CD4-positive, alpha-beta memory T cell (primary cell): Measurements from ENCODE around the gene RPS27L. TPM values are rescaled to one million over a fixed set of nuclear protein-coding genes. Genes with fewer than 3 reads are reported as not detected.

Experiments used
- CTCF ChIA-PET: fragments of 350-600 bp; sonication (Branson Sonifier 250); formaldehyde crosslinking; loops from one replicate; lab custom pipeline; 2021; ENCODE audit warnings: inconsistent platforms; ENCODE audit not compliant: partially characterized antibody; lab: Charles Lee
- POLR2A ChIA-PET: fragments of 350-600 bp; sonication (Branson Sonifier 250); formaldehyde crosslinking; loops from one replicate; lab custom pipeline; 2021; ENCODE audit not compliant: partially characterized antibody; lab: Charles Lee
- DNase-seq, 5 donors: peaks; one replicate each; pipeline versions ENCODE4 v3.0.0 to v3.0.0-alpha.2; 2020 to 2022; ENCODE audit warnings: mixed read lengths in 1 of 5
- H3K27ac ChIP-seq: one replicate; pipeline ENCODE4 v1.7.0; 2013; ENCODE audit warnings: low read depth, low read length
- H3K27me3 ChIP-seq: 2 replicates; pipeline ENCODE4 v1.7.0; 2013; ENCODE audit warnings: mild to moderate bottlenecking, low read length, moderate library complexity; ENCODE audit not compliant: insufficient read depth
- H3K36me3 ChIP-seq: 2 replicates; pipeline ENCODE4 v1.7.0; 2013; ENCODE audit warnings: mild to moderate bottlenecking, low read length, moderate library complexity; ENCODE audit not compliant: insufficient read depth
- H3K4me1 ChIP-seq: 2 replicates; pipeline ENCODE4 v1.7.0; 2013; ENCODE audit warnings: mild to moderate bottlenecking, low read length, moderate library complexity; ENCODE audit not compliant: insufficient read depth
- H3K4me3 ChIP-seq, 2 donors: one replicate each; pipeline ENCODE4 v1.7.0; 2013; ENCODE audit warnings: low read length in 2 of 2, mild to moderate bottlenecking in 1 of 2
- H3K9me3 ChIP-seq, 2 donors: one replicate each; pipeline ENCODE4 v1.7.0; 2013; ENCODE audit warnings: low read length in 2 of 2, control low read depth in 1 of 2; ENCODE audit not compliant: control insufficient read depth in 1 of 2
- H3K27ac Mint-ChIP-seq, 7 donors: one replicate each; pipeline ENCODE4 v1.8.0; 2020 to 2021; ENCODE audit warnings: mixed read lengths in 7 of 7, mild to moderate bottlenecking in 6 of 7, inconsistent platforms in 3 of 7, moderate library complexity in 3 of 7
- H3K27me3 Mint-ChIP-seq, 2 donors: one replicate each; pipeline ENCODE4 v1.8.0; 2020 to 2021; ENCODE audit warnings: mixed read lengths in 2 of 2
- H3K36me3 Mint-ChIP-seq, 2 donors: one replicate each; pipeline ENCODE4 v1.8.0; 2020 to 2021; ENCODE audit warnings: mixed read lengths in 2 of 2, inconsistent platforms in 1 of 2, mild to moderate bottlenecking in 1 of 2
- H3K4me1 Mint-ChIP-seq, 4 donors: one replicate each; pipeline ENCODE4 v1.8.0; 2020 to 2021; ENCODE audit warnings: mixed read lengths in 4 of 4, mild to moderate bottlenecking in 1 of 4
- H3K4me3 Mint-ChIP-seq, 8 donors: one replicate each; pipeline ENCODE4 v1.8.0; 2020 to 2021; ENCODE audit warnings: mixed read lengths in 8 of 8, mild to moderate bottlenecking in 7 of 8, moderate library complexity in 6 of 8, inconsistent platforms in 3 of 8
- H3K9me3 Mint-ChIP-seq, 8 donors: one replicate each; pipeline ENCODE4 v1.8.0; 2020 to 2021; ENCODE audit warnings: mixed read lengths in 8 of 8, mild to moderate bottlenecking in 5 of 8, inconsistent platforms in 3 of 8, moderate library complexity in 1 of 8
- intact Hi-C: fragments of 100-400 bp; cut with micrococcal nuclease; formaldehyde crosslinking; loops from one replicate; pipeline ENCODE4 v1.15.1; 2023
- polyA plus RNA-seq, 2 donors: library from polyadenylated mRNA; unstranded; fragments of 300-500 nt; fragmentation: Illumina TruSeq; gene quantifications; one replicate each; pipeline ENCODE4 v1.2.3, GENCODE V29; 2021
- total RNA-seq, 2 experiments: library from RNA; stranded (reverse); gene quantifications; one replicate each; pipeline ENCODE4 v1.2.3, GENCODE V29; 2021

Gene RPS27L
- total and polyA plus RNA-seq, 4 experiments from 2014 or later: 150 to 211 (median 174) TPM

DNA sequence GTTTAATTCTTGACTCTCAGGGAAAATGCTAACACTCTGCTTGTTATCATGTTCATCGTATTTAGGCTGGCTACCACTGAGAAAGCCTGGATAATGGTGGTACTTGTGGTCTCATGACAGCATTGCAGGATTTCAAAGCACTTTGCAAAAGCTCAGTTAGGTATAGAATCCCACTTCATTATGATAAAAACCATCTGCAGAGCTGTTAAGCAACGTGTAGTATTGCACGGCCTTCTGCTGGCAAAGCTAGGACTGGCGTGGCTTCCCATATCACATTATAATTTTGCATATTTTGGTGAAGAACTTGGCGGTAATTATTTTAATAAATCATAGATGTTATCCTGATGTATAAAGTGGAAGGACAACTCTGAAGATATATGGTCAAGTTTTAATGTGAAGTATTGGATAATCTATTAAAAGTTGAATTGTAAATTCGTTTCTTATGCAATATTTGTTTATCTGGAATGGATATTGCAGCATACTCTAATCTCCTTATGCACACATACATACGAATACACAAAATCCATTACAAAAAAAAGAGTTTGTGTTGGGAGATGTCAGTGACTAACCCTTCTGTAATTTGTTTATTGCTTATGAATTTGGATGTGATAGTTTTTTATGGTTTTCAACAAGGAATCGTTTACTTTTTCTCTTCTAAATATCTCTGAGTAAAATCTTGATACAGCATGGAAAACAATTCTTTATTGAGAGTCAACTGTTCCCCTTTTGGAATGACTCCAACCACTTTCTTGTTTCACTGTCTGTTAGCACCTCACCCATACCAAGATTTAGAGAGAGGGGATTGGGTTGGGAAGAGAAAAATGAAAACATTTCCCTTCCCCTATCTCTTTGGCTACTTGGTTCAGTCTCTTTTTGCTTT, 41.3 kb upstream of the RPS27L start:
- intact Hi-C loops: no loop called here
- Histone ChIP-seq H3K36me3 (no peaks in the 10 kb centered on the region), H3K4me1 (peaks cover 95% of the 10 kb centered on the region), H3K27ac (peak overlapping the region; percentile 11), H3K27me3 (no peaks in the 10 kb centered on the region), H3K9me3 (no peaks in the 10 kb centered on the region), H3K4me3 (no peak overlapping the region)
- peaks cover 16 to 26% of the 10 kb centered on the region in 2 donors for H3K36me3 Mint-ChIP-seq
- no peaks in the 10 kb centered on the region for H3K9me3 Mint-ChIP-seq
- POLR2A ChIA-PET: interaction anchor here (5.1 to 8.6 kb wide), 2 partner anchors 12 to 29 kb away, joined by 59 to 161 read pairs; no protein-coding TSS in a partner anchor
- H3K27ac Mint-ChIP-seq: peak overlapping the region in 3 of 7 donors; percentile 22 to 72 (median 66)
- CTCF ChIA-PET: interaction anchor here (1.1 to 8.6 kb wide), 3 partner anchors 15 to 41 kb away, joined by 3 to 62 read pairs (median 3); partner anchors contain the start of gene RPS27L
- no peaks in the 10 kb centered on the region for H3K27me3 Mint-ChIP-seq
- no peak for DNase-seq
- H3K4me1 Mint-ChIP-seq: peaks cover 78 to 96% (median 86%) of the 10 kb centered on the region in 4 donors
- peak overlapping the region in 5 of 8 donors; percentile 17 to 67 (median 43) for H3K4me3 Mint-ChIP-seq

DNA sequence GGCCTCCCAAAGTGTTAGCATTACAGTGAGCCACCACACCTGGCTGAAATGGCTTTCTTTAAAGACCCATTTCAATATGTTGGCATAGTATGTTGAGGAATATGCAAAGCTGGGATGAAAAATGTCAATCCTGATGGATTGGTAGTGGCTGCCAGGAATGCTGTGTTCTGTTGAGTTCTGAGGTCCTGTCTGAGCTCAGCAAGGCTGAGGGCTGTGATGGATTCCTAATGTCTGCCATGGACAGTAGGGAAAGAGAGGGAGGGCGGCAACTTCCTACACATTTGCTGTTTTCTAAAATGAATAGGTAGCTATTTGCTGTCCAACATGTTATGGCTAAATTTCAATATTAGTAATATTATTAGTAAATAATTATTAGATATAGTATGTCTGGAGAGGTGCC, 40.3 kb upstream of the RPS27L start:
- no peaks in the 10 kb centered on the region for H3K36me3 ChIP-seq
- Mint-ChIP-seq H3K27ac (peak overlapping the region in 3 of 7 donors; percentile 78 to 94 (median 85)), H3K4me1 (peaks cover 74 to 95% (median 83%) of the 10 kb centered on the region in 4 donors), H3K27me3 (no peaks in the 10 kb centered on the region), H3K36me3 (peaks cover 16 to 27% of the 10 kb centered on the region in 2 donors), H3K4me3 (peak overlapping the region in 4 of 8 donors; percentile 40 to 82 (median 56)), H3K9me3 (no peaks in the 10 kb centered on the region)
- H3K4me3 ChIP-seq: no peak overlapping the region
- ChIA-PET CTCF (interaction anchor here (1.1 to 8.6 kb wide), 3 partner anchors 14 to 40 kb away, joined by 3 to 62 read pairs (median 3); partner anchors contain the start of gene RPS27L), POLR2A (interaction anchor here (0.8 to 8.6 kb wide), 3 partner anchors 9 to 30 kb away, joined by 3 to 161 read pairs (median 59); partner anchors contain the start of gene RAB8B)
- H3K9me3 ChIP-seq: no peaks in the 10 kb centered on the region
- DNase-seq: no peak
- no peaks in the 10 kb centered on the region for H3K27me3 ChIP-seq
- intact Hi-C loops: no loop called here
- no peak overlapping the region for H3K27ac ChIP-seq
- H3K4me1 ChIP-seq: peaks cover 95% of the 10 kb centered on the region

DNA sequence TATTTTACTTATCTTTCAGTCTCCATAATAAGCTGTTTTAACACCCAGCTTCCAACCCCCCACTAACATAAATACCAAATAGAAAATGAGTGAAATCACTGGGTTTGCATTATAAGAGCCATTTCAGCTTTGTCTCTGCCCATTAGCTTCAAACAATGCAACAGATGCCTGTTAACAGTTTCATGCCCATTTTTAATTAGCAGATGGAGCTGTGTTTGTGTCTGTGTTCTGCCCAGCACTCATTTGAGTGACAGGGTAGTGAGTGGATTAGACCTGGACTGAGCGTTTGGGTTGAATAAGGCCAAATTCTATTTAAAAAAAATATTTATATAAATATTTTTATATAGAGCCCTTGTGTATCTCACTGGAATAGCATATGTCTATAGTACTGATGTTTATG, 39.6 kb upstream of the RPS27L start:
- ChIA-PET CTCF (interaction anchor here (1.0 to 8.6 kb wide), 4 partner anchors 14 to 91 kb away, joined by 3 to 62 read pairs (median 6); no protein-coding TSS in a partner anchor), POLR2A (interaction anchor here (0.8 to 8.6 kb wide), 5 partner anchors 8 to 80 kb away, joined by 3 to 161 read pairs (median 94); partner anchors contain the start of genes APH1B, RAB8B and RPS27L)
- Histone ChIP-seq H3K9me3 (no peaks in the 10 kb centered on the region), H3K4me1 (peaks cover 95% of the 10 kb centered on the region), H3K27ac (peak overlapping the region; percentile 93), H3K27me3 (no peaks in the 10 kb centered on the region), H3K36me3 (no peaks in the 10 kb centered on the region), H3K4me3 (no peak overlapping the region)
- intact Hi-C loops: no loop called here
- Mint-ChIP-seq H3K36me3 (peaks cover 11 to 26% of the 10 kb centered on the region in 2 donors), H3K27ac (peak overlapping the region in 6 of 7 donors; percentile 66 to 96 (median 80)), H3K9me3 (no peaks in the 10 kb centered on the region), H3K27me3 (no peaks in the 10 kb centered on the region), H3K4me3 (peak overlapping the region in 4 of 8 donors; percentile 66 to 91 (median 78)), H3K4me1 (peaks cover 73 to 95% (median 85%) of the 10 kb centered on the region in 4 donors)
- DNase-seq: no peak

DNA sequence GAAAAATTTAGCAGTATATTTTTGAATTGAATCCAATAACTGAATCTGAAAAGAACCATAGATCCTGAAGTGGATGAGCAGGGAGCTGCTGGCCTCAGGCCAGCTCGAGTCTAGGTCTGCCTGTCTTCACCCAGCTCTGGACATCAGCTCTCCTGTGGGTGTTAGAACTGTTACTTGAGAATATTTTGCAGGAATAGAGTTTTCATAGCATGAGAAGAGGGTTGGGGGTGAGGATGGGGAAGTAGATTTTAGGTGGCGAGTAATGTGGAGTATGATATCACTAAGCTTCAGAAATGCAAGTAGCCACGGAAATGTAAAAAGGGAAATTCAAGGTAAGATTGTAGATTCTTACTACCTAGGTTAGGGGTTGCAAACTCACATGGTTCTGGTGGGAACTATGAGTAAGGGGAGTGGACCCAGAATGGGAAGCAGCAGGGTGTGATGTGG, 38.3 kb upstream of the RPS27L start:
- intact Hi-C loops: no loop called here
- Mint-ChIP-seq H3K4me1 (peaks cover 71 to 95% (median 86%) of the 10 kb centered on the region in 4 donors), H3K4me3 (peak overlapping the region in 7 of 8 donors; percentile 66 to 91 (median 75)), H3K27ac (peak overlapping the region; percentile 87 to 96 (median 92)), H3K9me3 (no peaks in the 10 kb centered on the region), H3K36me3 (peaks cover 6 to 23% of the 10 kb centered on the region in 2 donors), H3K27me3 (no peaks in the 10 kb centered on the region)
- Histone ChIP-seq H3K27ac (peak overlapping the region; percentile 93), H3K4me1 (peaks cover 96% of the 10 kb centered on the region), H3K36me3 (no peaks in the 10 kb centered on the region), H3K27me3 (no peaks in the 10 kb centered on the region), H3K9me3 (no peaks in the 10 kb centered on the region), H3K4me3 (no peak overlapping the region)
- ChIA-PET CTCF (interaction anchor here (0.7 to 8.6 kb wide), 5 partner anchors 15 to 92 kb away, joined by 3 to 62 read pairs (median 5); no protein-coding TSS in a partner anchor), POLR2A (interaction anchor here (0.6 to 8.6 kb wide), 9 partner anchors 12 to 697 kb away, joined by 3 to 161 read pairs (median 8); partner anchors contain the start of genes APH1B and RPS27L)
- no peak for DNase-seq

DNA sequence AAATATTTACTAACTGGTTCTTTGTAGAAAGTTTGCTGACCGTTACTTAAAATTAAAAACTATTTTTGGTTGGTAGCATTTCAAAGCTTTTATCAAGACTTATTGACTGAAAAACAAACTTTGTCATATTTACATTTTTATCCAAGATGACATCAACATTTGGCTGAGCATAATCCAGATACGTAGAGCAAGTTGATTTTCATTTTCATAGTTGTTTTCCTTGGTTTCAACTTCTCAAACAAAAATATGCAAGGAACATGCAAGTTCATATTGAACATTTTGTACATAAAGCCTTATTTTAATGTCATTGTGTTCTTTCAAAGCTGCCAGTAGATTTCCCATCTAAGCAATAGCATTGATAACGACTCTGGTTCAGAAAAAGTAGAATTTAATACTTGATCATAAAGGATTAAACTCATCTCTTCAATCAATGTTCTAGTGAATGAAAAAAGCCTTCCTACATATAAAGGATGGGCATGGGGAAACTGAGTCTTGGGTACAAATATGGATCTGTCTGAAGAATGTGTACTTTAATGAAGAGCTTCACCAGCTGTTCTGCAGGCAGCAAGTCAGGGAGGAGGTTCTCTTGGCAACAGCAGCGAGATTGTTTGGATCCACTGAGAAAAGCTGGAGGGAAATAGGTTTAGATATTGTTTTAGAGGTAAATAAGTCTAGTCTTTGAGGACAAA, 37.7 kb upstream of the RPS27L start:
- Histone ChIP-seq H3K9me3 (no peaks in the 10 kb centered on the region), H3K4me1 (peaks cover 94% of the 10 kb centered on the region), H3K4me3 (no peak overlapping the region), H3K27me3 (no peaks in the 10 kb centered on the region), H3K36me3 (no peaks in the 10 kb centered on the region), H3K27ac (peak overlapping the region; percentile 93)
- intact Hi-C loops: loop anchor here (1.0 kb wide), 1 partner anchor 7 kb away; no protein-coding TSS in a partner anchor
- DNase-seq: no peak
- Mint-ChIP-seq H3K9me3 (no peaks in the 10 kb centered on the region), H3K4me3 (peak overlapping the region; percentile 41 to 91 (median 72)), H3K27me3 (no peaks in the 10 kb centered on the region), H3K27ac (peak overlapping the region; percentile 87 to 96 (median 92)), H3K36me3 (peaks cover 2 to 26% of the 10 kb centered on the region in 2 donors), H3K4me1 (peaks cover 69 to 95% (median 85%) of the 10 kb centered on the region in 4 donors)
- CTCF ChIA-PET: interaction anchor here (0.8 to 8.6 kb wide), 10 partner anchors 10 to 208 kb away, joined by 3 to 62 read pairs (median 4); partner anchors contain the start of gene RPS27L
- POLR2A ChIA-PET: interaction anchor here (0.7 to 8.6 kb wide), 14 partner anchors 8 to 698 kb away, joined by 3 to 161 read pairs (median 4); partner anchors contain the start of genes APH1B and RPS27L

DNA sequence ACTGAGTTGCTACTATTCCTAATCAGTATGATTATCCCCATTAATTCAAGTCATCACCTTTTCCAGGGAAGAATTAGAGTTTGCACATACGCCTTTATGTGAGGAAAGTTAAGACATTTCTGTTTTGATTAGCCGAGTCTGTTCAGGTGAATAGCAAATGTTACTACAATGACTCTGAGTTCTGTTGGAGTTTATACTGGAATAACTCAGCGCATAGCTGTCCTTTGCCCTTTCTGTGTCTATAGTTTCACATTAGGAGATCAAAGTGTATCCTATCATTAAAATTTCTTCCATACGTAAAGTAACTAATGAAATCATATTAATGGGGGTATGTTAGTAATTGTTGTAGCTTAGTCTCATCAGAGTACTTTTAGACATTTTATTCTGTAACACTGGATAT, 37.0 kb upstream of the RPS27L start:
- Mint-ChIP-seq H3K27me3 (no peaks in the 10 kb centered on the region), H3K9me3 (no peaks in the 10 kb centered on the region), H3K27ac (peak overlapping the region; percentile 87 to 100 (median 99)), H3K36me3 (peaks cover 2 to 26% of the 10 kb centered on the region in 2 donors), H3K4me3 (peak overlapping the region; percentile 75 to 98 (median 85)), H3K4me1 (peaks cover 70 to 90% (median 79%) of the 10 kb centered on the region in 4 donors)
- Histone ChIP-seq H3K4me1 (peaks cover 88% of the 10 kb centered on the region), H3K27me3 (no peaks in the 10 kb centered on the region), H3K9me3 (no peaks in the 10 kb centered on the region), H3K4me3 (peak overlapping the region; percentile 1 to 52), H3K27ac (peak overlapping the region; percentile 93), H3K36me3 (no peaks in the 10 kb centered on the region)
- ChIA-PET CTCF (interaction anchor here (0.8 to 8.6 kb wide), 13 partner anchors 8 to 208 kb away, joined by 3 to 62 read pairs (median 3); partner anchors contain the start of gene RPS27L), POLR2A (interaction anchor here (0.8 to 8.6 kb wide), 15 partner anchors 9 to 303 kb away, joined by 3 to 161 read pairs (median 4); partner anchors contain the start of genes APH1B and RPS27L)
- intact Hi-C loops: loop anchor here (1.0 kb wide), 1 partner anchor 8 kb away; no protein-coding TSS in a partner anchor
- no peak for DNase-seq
